ENCODE measurements around the gene POU4F2. TPM values are rescaled to one million over a fixed set of nuclear protein-coding genes. Genes with fewer than 3 reads are reported as not detected.

POU4F2 gene
- polyA plus RNA-seq, 3 donors, result not detected

GRCh38 chr4:146643812-146644401, 5.2 kb downstream of the POU4F2 start:
- no peaks in the 10 kb centered on the region for H4K20me1 ChIP-seq (ENCODE audit: insufficient read depth, low read length)
- H3K4me1 ChIP-seq (ENCODE audit: control insufficient read depth in 1 of 2, insufficient read depth in 2 of 2, low read length in 2 of 2), result no peaks in the 10 kb centered on the region
- Mint-ChIP-seq H3K27ac (no peak overlapping the region), H3K27me3 (ENCODE audit: low read depth in 3 of 3) (peaks cover 66 to 90% (median 74%) of the 10 kb centered on the region in 3 donors), H3K4me1 (no peaks in the 10 kb centered on the region), H3K36me3 (peaks cover 0 to 1% of the 10 kb centered on the region in 2 donors), H3K9me3 (peaks cover 3 to 24% (median 13%) of the 10 kb centered on the region in 7 donors), H3K4me3 (no peak overlapping the region)
- no peak overlapping the region for H3K27ac ChIP-seq (ENCODE audit: low read depth in 1 of 2, low read length in 2 of 2)
- intact Hi-C loops (cut with micrococcal nuclease), result no loop called here
- H3K79me2 ChIP-seq (ENCODE audit: insufficient read depth, low read length), result no peaks in the 10 kb centered on the region
- no peak for TF ChIP-seq CTCF (IDR thresholded peaks at IDR 0.05)
- DNase-seq, result no peak
- H3K36me3 ChIP-seq (replicated peaks in 1 of 2; ENCODE audit: control insufficient read depth in 1 of 2, insufficient read depth in 2 of 2, low read length in 2 of 2), result no peaks in the 10 kb centered on the region
- H3K9me3 ChIP-seq (replicated peaks in 1 of 2; ENCODE audit: control insufficient read depth in 1 of 2, insufficient read depth in 1 of 2, low read length in 2 of 2), result peaks cover 0 to 25% of the 10 kb centered on the region in 2 donors
- H3K27me3 ChIP-seq (ENCODE audit: control insufficient read depth in 2 of 2, insufficient read depth in 2 of 2, low read length in 2 of 2), result peaks cover 63 to 97% of the 10 kb centered on the region in 2 donors
- no CpG with 5 or more reads among the region's 6 CpGs for WGBS (ENCODE audit: insufficient coverage)
- no peak overlapping the region for H3K4me2 ChIP-seq (replicated peaks; ENCODE audit: extremely low read depth, low read length, poor library complexity, severe bottlenecking)
- H3K4me3 ChIP-seq (replicated peaks in 1 of 3; ENCODE audit: low read depth in 2 of 3, low read length in 3 of 3), result no peak overlapping the region
- no peak overlapping the region for H3K9ac ChIP-seq (ENCODE audit: insufficient read depth, low read length, poor library complexity, severe bottlenecking)
- H2AFZ ChIP-seq (ENCODE audit: insufficient read depth, low read depth, low read length, poor library complexity, severe bottlenecking), result no peak overlapping the region

- H3K4me3 Mint-ChIP-seq, result peak overlapping the region in 1 of 2 donors; percentile 30
- H3K27me3 ChIP-seq (ENCODE audit: control insufficient read depth in 2 of 2, insufficient read depth in 2 of 2, low read length in 2 of 2), result peaks cover 61 to 98% of the 10 kb centered on the region in 2 donors
- intact Hi-C loops (cut with micrococcal nuclease), result no loop called here
- H3K4me1 Mint-ChIP-seq, result no peaks in the 10 kb centered on the region
- H3K9me3 ChIP-seq (replicated peaks in 1 of 2; ENCODE audit: control insufficient read depth in 1 of 2, insufficient read depth in 1 of 2, low read length in 2 of 2), result peaks cover 0 to 14% of the 10 kb centered on the region in 2 donors
- no peak overlapping the region for H2AFZ ChIP-seq (ENCODE audit: insufficient read depth, low read depth, low read length, poor library complexity, severe bottlenecking)
- no peak overlapping the region for H3K9ac ChIP-seq (ENCODE audit: insufficient read depth, low read length, poor library complexity, severe bottlenecking)
- H3K79me2 ChIP-seq (ENCODE audit: insufficient read depth, low read length), result no peaks in the 10 kb centered on the region
- H3K9me3 Mint-ChIP-seq, result peaks cover 0 to 15% (median 6%) of the 10 kb centered on the region in 7 donors
- WGBS (ENCODE audit: insufficient coverage), result 5% methylated on average over 4 of the region's 6 CpGs
- no peak for TF ChIP-seq CTCF (IDR thresholded peaks at IDR 0.05)
- no peaks in the 10 kb centered on the region for H4K20me1 ChIP-seq (ENCODE audit: insufficient read depth, low read length)
- no peak overlapping the region for H3K27ac ChIP-seq (ENCODE audit: low read depth in 1 of 2, low read length in 2 of 2)
- DNase-seq, result no peak
- no peak overlapping the region for H3K4me2 ChIP-seq (replicated peaks; ENCODE audit: extremely low read depth, low read length, poor library complexity, severe bottlenecking)
- H3K36me3 Mint-ChIP-seq, result no peaks in the 10 kb centered on the region
- no peak overlapping the region for H3K27ac Mint-ChIP-seq
- H3K36me3 ChIP-seq (replicated peaks in 1 of 2; ENCODE audit: control insufficient read depth in 1 of 2, insufficient read depth in 2 of 2, low read length in 2 of 2), result no peaks in the 10 kb centered on the region
- H3K4me1 ChIP-seq (ENCODE audit: control insufficient read depth in 1 of 2, insufficient read depth in 2 of 2, low read length in 2 of 2), result no peaks in the 10 kb centered on the region
- no peak overlapping the region for H3K4me3 ChIP-seq (replicated peaks in 1 of 3; ENCODE audit: low read depth in 2 of 3, low read length in 3 of 3)
- H3K27me3 Mint-ChIP-seq (ENCODE audit: low read depth in 3 of 3), result peaks cover 63 to 89% (median 74%) of the 10 kb centered on the region in 3 donors
Observed at GRCh38 chr4:146645921-146646320, 7.2 kb downstream of the POU4F2 start.
